HL-60 (cell line): ENCODE measurements around the gene KRTAP5-2.
"Not testable (repeated sequence)": the region's sequence is repeated elsewhere in the genome, so short reads cannot be mapped to it uniquely, and the experiment has no call there.

ENCODE experiments used
- DNase-seq, 2 experiments: peaks; one replicate each; pipeline ENCODE4 v3.0.0-alpha.2; 2010 to 2020; ENCODE audit warnings: low read depth in 1 of 2, low spot score in 1 of 2
- H3K27ac ChIP-seq: fragments of 250-450 bp; sonication (Bioruptor Pico); replicated peaks from 2 replicates; pipeline ENCODE4 v1.5.1; 2020; ENCODE audit warnings: mild to moderate bottlenecking, moderate library complexity
- H3K27me3 ChIP-seq: fragments of 250-450 bp; sonication (Bioruptor Pico); 2 replicates; pipeline ENCODE4 v1.5.1; 2021; ENCODE audit warnings: mild to moderate bottlenecking, moderate library complexity; ENCODE audit not compliant: insufficient read depth, poor library complexity, severe bottlenecking
- H3K4me3 ChIP-seq: replicated peaks from 2 replicates; pipeline ENCODE4 v1.5.1; 2011; ENCODE audit warnings: mild to moderate bottlenecking, control low read depth, low read length; ENCODE audit not compliant: insufficient read depth
- CTCF ChIP-seq: IDR thresholded peaks from one replicate; pipeline ENCODE4 v1.5.1; 2011; ENCODE audit warnings: low read length, control low read depth, inconsistent platforms; ENCODE audit not compliant: insufficient read depth
- GABPA ChIP-seq: IDR thresholded peaks from 2 replicates; pipeline ENCODE4 v1.6.1; 2012; ENCODE audit warnings: low read depth
- POLR2AphosphoS5 ChIP-seq: IDR thresholded peaks from 2 replicates; pipeline ENCODE4 v1.6.1; 2012; ENCODE audit warnings: low read depth
- REST ChIP-seq: IDR thresholded peaks from 2 replicates; pipeline ENCODE4 v1.6.1; 2012; ENCODE audit warnings: low read depth; ENCODE audit not compliant: insufficient replicate concordance
- SPI1 ChIP-seq: IDR thresholded peaks from 2 replicates; pipeline ENCODE4 v1.6.1; 2012; ENCODE audit warnings: low read depth, mild to moderate bottlenecking, borderline replicate concordance
- long read RNA-seq: library from polyadenylated mRNA; unstranded; transcript quantifications from one replicate; pipeline ENCODE4 v2.0.0, GENCODE V29; 2020

KRTAP5-2 gene
- long read RNA-seq, result 0 reads

- DNase-seq, result no peak
- TF ChIP-seq POLR2AphosphoS5, result no peak
- no peak for TF ChIP-seq SPI1
- no peak for TF ChIP-seq REST
- no peak for TF ChIP-seq CTCF
- no peak for TF ChIP-seq GABPA
- peaks cover 5% of the 10 kb centered on the region for H3K27me3 ChIP-seq
- no peak within 1 kb of the TSS for H3K27ac ChIP-seq
- H3K4me3 ChIP-seq, result no peak within 1 kb of the TSS
Measured at GRCh38 chr11:1597994-1598380, at the start of gene KRTAP5-2. TSS of gene KRTAP5-2 (minus strand) at chr11:1598294. CDS start at chr11:1598250, 44 bp downstream.

- not testable (repeated sequence) for H3K4me3 ChIP-seq, H3K27ac ChIP-seq, DNase-seq, H3K27me3 ChIP-seq
Measured at GRCh38 chr11:1646540-1646939, 48.4 kb upstream of the KRTAP5-2 start.

- TF ChIP-seq CTCF (no peak), POLR2AphosphoS5 (no peak), GABPA (no peak), SPI1 (no peak), REST (no peak)
- Histone ChIP-seq H3K4me3 (no peak overlapping the region), H3K27ac (no peak overlapping the region), H3K27me3 (peaks cover 3% of the 10 kb centered on the region)
- DNase-seq, result no peak
Measured at GRCh38 chr11:1645357-1645821, 47.3 kb upstream of the KRTAP5-2 start.

GRCh38 chr11:1644601-1645356 lies 46.7 kb upstream of the KRTAP5-2 start:
- Histone ChIP-seq H3K4me3 (no peak overlapping the region), H3K27ac (no peak overlapping the region), H3K27me3 (peaks cover 3% of the 10 kb centered on the region)
- DNase-seq, result no peak
- TF ChIP-seq REST (no peak), SPI1 (no peak), CTCF (no peak), POLR2AphosphoS5 (no peak), GABPA (no peak)
